Measurements from ENCODE around the gene INSIG1. TPM values are rescaled to one million over a fixed set of nuclear protein-coding genes. Genes with fewer than 3 reads are reported as not detected.

Gene INSIG1
- total and polyA plus RNA-seq, 2 donors from 2014 or later, result 24.6 to 25.7 TPM

- TF ChIP-seq CTCF (IDR thresholded peaks at IDR 0.05; ENCODE audit: borderline replicate concordance, extremely low read depth, insufficient read depth), result no peak
- Histone ChIP-seq H3K4me3 (ENCODE audit: low read length in 3 of 3) (no peak overlapping the region), H3K27me3 (ENCODE audit: control insufficient read depth, insufficient read depth, low read length) (no peaks in the 10 kb centered on the region), H3K9me3 (ENCODE audit: control insufficient read depth in 2 of 3, insufficient read depth in 1 of 3, low read length in 3 of 3) (no peaks in the 10 kb centered on the region), H3K36me3 (ENCODE audit: control insufficient read depth in 2 of 3, insufficient read depth in 3 of 3, low read length in 3 of 3) (no peaks in the 10 kb centered on the region), H3K9ac (ENCODE audit: low read length in 3 of 3) (no peak overlapping the region), H3K27ac (ENCODE audit: low read depth in 2 of 2, low read length in 2 of 2) (no peak overlapping the region), H3K4me1 (ENCODE audit: control insufficient read depth in 2 of 3, insufficient read depth in 2 of 3, low read depth in 1 of 3, low read length in 3 of 3) (no peaks in the 10 kb centered on the region)
- FAIRE-seq, result no peak
- no peak for DNase-seq
- intact Hi-C loops (cut with DNase I), result no loop called here
Measured at GRCh38 chr7:155266440-155266839, 31.2 kb upstream of the INSIG1 start.

GRCh38 chr7:155267023-155267422 is 30.7 kb upstream of the INSIG1 start:
- H3K9me3 ChIP-seq (ENCODE audit: control insufficient read depth in 2 of 3, insufficient read depth in 1 of 3, low read length in 3 of 3), result no peaks in the 10 kb centered on the region
- H3K27ac ChIP-seq (ENCODE audit: low read depth in 2 of 2, low read length in 2 of 2), result no peak overlapping the region
- FAIRE-seq, result no peak
- H3K9ac ChIP-seq (ENCODE audit: low read length in 3 of 3), result no peak overlapping the region
- intact Hi-C loops (cut with DNase I), result no loop called here
- no peaks in the 10 kb centered on the region for H3K4me1 ChIP-seq (ENCODE audit: control insufficient read depth in 2 of 3, insufficient read depth in 2 of 3, low read depth in 1 of 3, low read length in 3 of 3)
- no peak overlapping the region for H3K4me3 ChIP-seq (ENCODE audit: low read length in 3 of 3)
- H3K27me3 ChIP-seq (ENCODE audit: control insufficient read depth, insufficient read depth, low read length), result no peaks in the 10 kb centered on the region
- no peak for TF ChIP-seq CTCF (IDR thresholded peaks at IDR 0.05; ENCODE audit: borderline replicate concordance, extremely low read depth, insufficient read depth)
- DNase-seq, result no peak
- H3K36me3 ChIP-seq (ENCODE audit: control insufficient read depth in 2 of 3, insufficient read depth in 3 of 3, low read length in 3 of 3), result no peaks in the 10 kb centered on the region

DNA sequence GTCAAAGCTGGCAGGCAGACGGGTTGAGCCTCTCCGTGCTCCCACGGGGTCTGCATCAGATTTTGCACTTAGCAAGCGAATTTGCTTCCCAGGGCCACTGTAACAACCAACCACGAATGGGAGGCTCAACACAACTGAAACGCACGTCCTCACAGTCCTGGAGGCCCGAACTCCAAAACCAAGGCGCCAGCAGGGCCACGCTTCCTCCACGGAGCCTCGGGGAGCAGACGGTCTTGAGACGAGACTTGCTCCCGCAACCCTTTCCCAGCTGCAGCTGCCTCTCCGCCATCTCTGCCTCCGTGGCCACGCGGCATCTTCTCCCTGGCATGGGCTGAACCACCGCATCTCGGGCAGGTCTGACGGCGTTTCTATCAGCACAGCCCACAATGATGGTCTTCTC is 30.2 kb upstream of the INSIG1 start:
- Histone ChIP-seq H3K36me3 (ENCODE audit: control insufficient read depth in 2 of 3, insufficient read depth in 3 of 3, low read length in 3 of 3) (no peaks in the 10 kb centered on the region), H3K4me3 (ENCODE audit: low read length in 3 of 3) (no peak overlapping the region), H3K27me3 (ENCODE audit: control insufficient read depth, insufficient read depth, low read length) (no peaks in the 10 kb centered on the region), H3K9ac (ENCODE audit: low read length in 3 of 3) (no peak overlapping the region), H3K27ac (ENCODE audit: low read depth in 2 of 2, low read length in 2 of 2) (no peak overlapping the region), H3K9me3 (ENCODE audit: control insufficient read depth in 2 of 3, insufficient read depth in 1 of 3, low read length in 3 of 3) (no peaks in the 10 kb centered on the region), H3K4me1 (ENCODE audit: control insufficient read depth in 2 of 3, insufficient read depth in 2 of 3, low read depth in 1 of 3, low read length in 3 of 3) (no peaks in the 10 kb centered on the region)
- FAIRE-seq, result no peak
- DNase-seq, result no peak
- intact Hi-C loops (cut with DNase I), result no loop called here
- TF ChIP-seq CTCF (IDR thresholded peaks at IDR 0.05; ENCODE audit: borderline replicate concordance, extremely low read depth, insufficient read depth), result no peak

GRCh38 chr7:155268211-155268610 is 29.5 kb upstream of the INSIG1 start:
- Histone ChIP-seq H3K4me1 (ENCODE audit: control insufficient read depth in 2 of 3, insufficient read depth in 2 of 3, low read depth in 1 of 3, low read length in 3 of 3) (no peaks in the 10 kb centered on the region), H3K4me3 (ENCODE audit: low read length in 3 of 3) (no peak overlapping the region), H3K9me3 (ENCODE audit: control insufficient read depth in 2 of 3, insufficient read depth in 1 of 3, low read length in 3 of 3) (no peaks in the 10 kb centered on the region), H3K36me3 (ENCODE audit: control insufficient read depth in 2 of 3, insufficient read depth in 3 of 3, low read length in 3 of 3) (no peaks in the 10 kb centered on the region), H3K9ac (ENCODE audit: low read length in 3 of 3) (no peak overlapping the region), H3K27ac (ENCODE audit: low read depth in 2 of 2, low read length in 2 of 2) (no peak overlapping the region), H3K27me3 (ENCODE audit: control insufficient read depth, insufficient read depth, low read length) (no peaks in the 10 kb centered on the region)
- FAIRE-seq, result no peak
- no peak for TF ChIP-seq CTCF (IDR thresholded peaks at IDR 0.05; ENCODE audit: borderline replicate concordance, extremely low read depth, insufficient read depth)
- no peak for DNase-seq
- intact Hi-C loops (cut with DNase I), result no loop called here
